Glutamatergic neuron (in vitro differentiated cells): ENCODE results near the gene LRRC36. TPM values are rescaled to one million over a fixed set of nuclear protein-coding genes. Genes with fewer than 3 reads are reported as not detected.
"Not testable (repeated sequence)": the region's sequence is repeated elsewhere in the genome, so short reads cannot be mapped to it uniquely, and the experiment has no call there.

Experiments
- DNase-seq: peaks from one replicate; pipeline ENCODE4 v3.0.0; 2022
- H3K27ac Mint-ChIP-seq: one replicate; pipeline ENCODE4 v1.8.0; 2020; ENCODE audit warnings: mild to moderate bottlenecking, mixed read lengths, inconsistent platforms; ENCODE audit not compliant: unreplicated experiment
- H3K27me3 Mint-ChIP-seq: one replicate; pipeline ENCODE4 v1.8.0; 2020; ENCODE audit warnings: mild to moderate bottlenecking, moderate library complexity, mixed read lengths, inconsistent platforms; ENCODE audit not compliant: unreplicated experiment
- H3K36me3 Mint-ChIP-seq: one replicate; pipeline ENCODE4 v1.8.0; 2020; ENCODE audit warnings: mild to moderate bottlenecking, mixed read lengths, inconsistent platforms; ENCODE audit not compliant: unreplicated experiment
- H3K4me1 Mint-ChIP-seq: one replicate; pipeline ENCODE4 v1.8.0; 2020; ENCODE audit warnings: mild to moderate bottlenecking, low read depth, mixed read lengths, inconsistent platforms; ENCODE audit not compliant: unreplicated experiment
- H3K4me3 Mint-ChIP-seq: one replicate; pipeline ENCODE4 v1.8.0; 2020; ENCODE audit warnings: mild to moderate bottlenecking, mixed read lengths, inconsistent platforms; ENCODE audit not compliant: unreplicated experiment
- H3K9me3 Mint-ChIP-seq: one replicate; pipeline ENCODE4 v1.8.0; 2020; ENCODE audit warnings: mild to moderate bottlenecking, moderate library complexity, mixed read lengths, inconsistent platforms; ENCODE audit not compliant: unreplicated experiment
- CTCF ChIP-seq: fragments of 200-600 bp; sonication (generic); IDR thresholded peaks from one replicate; pipeline ENCODE4 v1.5.0; 2021; ENCODE audit not compliant: partially characterized antibody, unreplicated experiment
- total RNA-seq: library from RNA; stranded (reverse); fragmentation: NEBNext Ultra II Directional; extraction: Animal tissue kit (Norgen Biotek cat#: 25700); gene quantifications from one replicate; pipeline ENCODE4 v1.2.1, GENCODE V29; 2021; ENCODE audit not compliant: unreplicated experiment

LRRC36 gene
- total RNA-seq, 1 donor from 2014 or later = not detected

- TF ChIP-seq CTCF = no peak
- Mint-ChIP-seq H3K36me3 (no peaks in the 10 kb centered on the region), H3K4me3 (no peak overlapping the region), H3K27ac (peak overlapping the region; percentile 44), H3K9me3 (peaks cover 5% of the 10 kb centered on the region), H3K4me1 (peaks cover 3% of the 10 kb centered on the region), H3K27me3 (no peaks in the 10 kb centered on the region)
- DNase-seq = no peak
Measured at GRCh38 chr16:67413978-67414911, 87.6 kb downstream of the LRRC36 start.

- H3K27ac Mint-ChIP-seq = peak overlapping the region; percentile 39
- H3K27me3 Mint-ChIP-seq, H3K9me3 Mint-ChIP-seq, H3K4me1 Mint-ChIP-seq, DNase-seq, H3K36me3 Mint-ChIP-seq: not testable (repeated sequence)
- H3K4me3 Mint-ChIP-seq = peak overlapping the region; percentile 81
Measured at GRCh38 chr16:67415421-67415820, 88.8 kb downstream of the LRRC36 start.

GRCh38 chr16:67415872-67416793 lies 89.5 kb downstream of the LRRC36 start, which contains the start of gene ZDHHC1:
Gene ZDHHC1 (minus strand): TSS chr16:67416477. CDS start chr16:67407775, 8,702 bp downstream.
- peaks cover 3% of the 10 kb centered on the region for H3K4me1 Mint-ChIP-seq
- peaks cover 6% of the 10 kb centered on the region for H3K9me3 Mint-ChIP-seq
- H3K27me3 Mint-ChIP-seq = no peaks in the 10 kb centered on the region
- peak within 1 kb of the TSS; percentile 89 for H3K4me3 Mint-ChIP-seq
- no peaks in the 10 kb centered on the region for H3K36me3 Mint-ChIP-seq
- H3K27ac Mint-ChIP-seq = peak within 1 kb of the TSS; percentile 41
- DNase-seq = peak; percentile 84
- peak; percentile 50 for TF ChIP-seq CTCF

GRCh38 chr16:67417333-67418061 lies 90.9 kb downstream of the LRRC36 start:
- Mint-ChIP-seq H3K4me3 (no peak overlapping the region), H3K27me3 (peaks cover under 1% of the 10 kb centered on the region), H3K27ac (no peak overlapping the region), H3K36me3 (no peaks in the 10 kb centered on the region), H3K4me1 (peaks cover 5% of the 10 kb centered on the region), H3K9me3 (peaks cover 5% of the 10 kb centered on the region)
- DNase-seq = no peak
- TF ChIP-seq CTCF = no peak

- peaks cover 4% of the 10 kb centered on the region for H3K27me3 Mint-ChIP-seq
- no peak overlapping the region for H3K27ac Mint-ChIP-seq
- H3K4me3 Mint-ChIP-seq = peak overlapping the region; percentile 18
- H3K9me3 Mint-ChIP-seq = peaks cover 5% of the 10 kb centered on the region
- no peak for DNase-seq
- TF ChIP-seq CTCF = no peak
- H3K4me1 Mint-ChIP-seq = peaks cover 17% of the 10 kb centered on the region
- no peaks in the 10 kb centered on the region for H3K36me3 Mint-ChIP-seq
Measured at GRCh38 chr16:67419502-67419901, 92.9 kb downstream of the LRRC36 start.
